DMS53 treated with DMSO at 0.1 percent for 48 hours (cell line): ENCODE results near the gene PLCB1.

Source experiments
- DNase-seq: peaks from one replicate; lab custom pipeline; 2025; ENCODE audit not compliant: unreplicated experiment; lab: John Stamatoyannopoulos, UW

PLCB1 gene

GRCh38 chr20:8749101-8749500, 617.0 kb downstream of the PLCB1 start:
- DNase-seq, result no peak

GRCh38 chr20:8749986-8750385, 617.9 kb downstream of the PLCB1 start:
- no peak for DNase-seq

GRCh38 chr20:8755340-8756118, 623.5 kb downstream of the PLCB1 start:
- peak; percentile 77 for DNase-seq

GRCh38 chr20:8756410-8756809, 624.3 kb downstream of the PLCB1 start:
- DNase-seq, result peak; percentile 96

GRCh38 chr20:8757146-8757545, 625.1 kb downstream of the PLCB1 start:
- peak; percentile 70 for DNase-seq

DNA sequence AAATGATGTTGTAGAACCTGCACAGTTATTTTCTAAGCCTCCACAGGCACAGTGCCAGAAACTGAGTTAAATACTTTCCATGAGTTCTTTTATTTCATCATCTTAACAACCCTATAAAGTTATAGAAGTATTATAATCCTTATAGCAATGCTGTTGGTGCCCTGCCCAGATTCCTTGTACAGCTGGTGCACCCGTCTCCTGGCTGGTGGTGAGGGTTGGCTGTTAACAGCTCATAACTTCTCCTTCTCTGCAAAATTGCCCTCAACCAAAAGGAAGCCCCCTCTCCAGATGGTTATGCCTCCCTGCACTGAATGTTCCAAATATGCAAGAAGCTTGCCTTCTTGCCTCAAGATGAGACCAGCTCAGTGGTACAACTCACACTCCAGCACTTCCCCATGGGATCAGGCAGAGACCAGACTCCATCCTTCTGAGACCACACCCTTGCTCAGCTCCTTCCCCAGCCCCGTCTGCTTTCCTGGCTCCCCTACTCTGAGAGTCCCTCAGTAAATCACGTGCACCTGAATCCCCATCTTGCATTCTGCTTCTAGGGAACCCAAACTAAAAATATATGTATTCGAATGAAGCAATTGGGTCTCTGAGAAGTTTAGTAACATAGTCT, 632.4 kb downstream of the PLCB1 start:
- no peak for DNase-seq

DNA sequence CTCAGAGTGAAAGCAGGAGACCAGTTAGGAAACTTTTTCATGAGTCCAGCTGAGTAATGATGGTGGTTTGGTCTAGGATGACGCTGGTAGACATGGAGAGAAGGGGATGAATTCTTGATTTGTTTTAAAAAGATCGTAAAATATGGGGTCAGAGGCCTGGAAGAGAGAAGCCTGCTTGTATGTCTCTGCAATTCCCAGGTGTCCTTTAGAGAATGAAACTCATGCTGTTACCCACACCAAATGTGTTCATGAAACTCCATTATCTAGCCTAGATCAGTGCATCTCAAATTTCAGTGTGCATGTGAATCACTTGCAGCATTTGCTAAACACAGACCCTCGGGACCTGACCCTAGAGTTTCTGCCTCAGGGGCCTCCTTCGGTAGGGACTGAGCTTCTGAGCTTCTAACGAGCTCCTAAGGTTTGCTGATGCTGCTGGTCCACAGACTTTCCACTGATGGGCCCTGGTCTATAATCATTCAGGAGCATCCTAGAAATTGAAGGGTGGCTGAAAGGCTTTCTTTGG, 634.9 kb downstream of the PLCB1 start:
- no peak for DNase-seq

DNA sequence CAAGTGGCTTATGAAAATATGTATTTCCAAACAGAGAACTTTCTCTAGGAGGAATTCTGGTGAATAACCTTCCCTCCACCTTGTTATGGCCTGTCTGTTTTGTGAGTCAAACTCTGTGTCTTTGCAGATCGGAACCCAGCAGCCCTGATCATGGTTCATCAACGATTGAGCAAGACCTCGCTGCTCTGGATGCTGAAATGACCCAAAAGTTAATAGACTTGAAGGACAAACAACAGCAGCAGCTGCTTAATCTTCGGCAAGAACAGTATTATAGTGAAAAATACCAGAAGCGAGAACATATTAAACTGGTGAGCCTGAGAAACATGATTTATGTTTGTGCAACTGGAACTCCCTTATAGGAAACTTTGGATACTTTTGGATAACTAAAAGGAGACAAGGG, 642.3 kb downstream of the PLCB1 start:
- DNase-seq, result no peak

- no peak for DNase-seq
Observed at GRCh38 chr20:8777911-8778310, 645.8 kb downstream of the PLCB1 start.

- no peak for DNase-seq
Observed at GRCh38 chr20:8778387-8778786, 646.3 kb downstream of the PLCB1 start.

DNA sequence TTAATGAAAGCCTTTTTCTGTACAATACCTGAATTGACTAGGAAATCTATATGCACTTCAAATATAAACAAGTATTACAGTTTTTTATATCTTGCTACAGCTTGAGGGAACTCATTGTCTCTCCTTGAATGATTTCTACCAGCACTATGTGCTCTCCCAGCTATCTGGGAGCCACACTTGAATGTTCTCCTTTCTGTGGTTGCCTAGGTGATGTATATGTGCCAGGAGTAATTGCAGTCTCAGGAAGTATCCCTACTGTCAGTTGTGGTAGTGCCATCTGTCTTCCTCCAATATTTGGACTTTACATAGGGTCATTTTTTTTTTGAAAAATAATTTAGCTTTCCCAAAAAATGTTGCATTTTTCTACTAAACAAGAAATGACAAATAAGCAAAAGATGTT, 648.8 kb downstream of the PLCB1 start:
- no peak for DNase-seq

GRCh38 chr20:8782804-8783203, 650.7 kb downstream of the PLCB1 start:
- DNase-seq, result no peak

- DNase-seq, result no peak
Observed at GRCh38 chr20:8783734-8784133, 651.7 kb downstream of the PLCB1 start.

DNA sequence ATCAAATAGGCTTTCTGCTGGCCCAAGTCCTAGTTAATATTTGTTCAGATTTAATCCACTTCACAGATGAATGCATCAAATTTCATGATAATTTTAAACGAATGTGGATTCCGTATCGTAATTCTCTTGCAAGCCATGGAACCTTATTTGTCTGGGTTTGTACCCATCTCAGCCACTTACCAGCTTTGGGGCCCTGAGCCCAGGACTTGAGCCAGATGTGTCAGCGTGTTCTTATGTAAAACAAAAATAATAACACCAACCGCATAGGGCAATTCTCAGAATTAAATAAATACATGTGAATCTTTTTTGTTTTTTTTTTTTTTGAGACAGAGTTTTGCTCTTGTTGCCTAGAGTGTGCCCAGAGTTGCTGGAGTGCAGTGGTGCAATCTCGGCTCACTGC, 654.3 kb downstream of the PLCB1 start:
- DNase-seq, result no peak

GRCh38 chr20:8787090-8787489, 655.0 kb downstream of the PLCB1 start:
- DNase-seq, result no peak

GRCh38 chr20:8788275-8788674, 656.2 kb downstream of the PLCB1 start:
- DNase-seq, result no peak

GRCh38 chr20:8788831-8789230, 656.8 kb downstream of the PLCB1 start:
- DNase-seq, result no peak

DNA sequence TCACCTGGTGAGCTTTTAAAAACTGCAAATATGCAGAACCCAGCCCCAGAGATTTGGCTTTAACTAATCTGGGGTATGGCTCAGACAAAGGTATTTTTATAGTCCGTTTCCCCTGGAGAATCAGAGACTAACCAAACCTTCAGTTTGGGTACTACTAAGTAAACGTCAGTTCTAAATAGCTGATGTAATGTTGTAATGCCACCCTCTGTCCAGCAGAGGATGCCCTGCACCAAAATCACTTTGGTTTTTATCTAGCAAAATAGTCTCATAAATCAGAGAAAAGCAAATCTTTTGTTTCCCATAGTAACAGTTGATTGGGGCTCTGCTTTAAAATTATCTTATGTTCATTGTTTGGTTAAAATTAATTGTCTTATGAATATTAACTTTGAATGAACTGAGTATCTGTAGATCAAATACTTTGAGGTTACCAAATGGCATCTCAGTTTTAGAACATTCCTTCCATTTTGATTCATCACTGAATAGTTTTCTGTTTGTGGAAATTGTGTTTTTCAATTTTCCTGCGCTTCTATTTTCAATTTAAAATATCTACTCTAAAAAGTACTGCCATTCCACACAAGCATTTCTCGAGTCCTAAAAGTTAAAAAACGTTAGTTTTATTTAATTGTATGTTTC, 658.5 kb downstream of the PLCB1 start:
- DNase-seq, result peak; percentile 29

- DNase-seq, result no peak
Observed at GRCh38 chr20:8795404-8795803, 663.3 kb downstream of the PLCB1 start.

DNA sequence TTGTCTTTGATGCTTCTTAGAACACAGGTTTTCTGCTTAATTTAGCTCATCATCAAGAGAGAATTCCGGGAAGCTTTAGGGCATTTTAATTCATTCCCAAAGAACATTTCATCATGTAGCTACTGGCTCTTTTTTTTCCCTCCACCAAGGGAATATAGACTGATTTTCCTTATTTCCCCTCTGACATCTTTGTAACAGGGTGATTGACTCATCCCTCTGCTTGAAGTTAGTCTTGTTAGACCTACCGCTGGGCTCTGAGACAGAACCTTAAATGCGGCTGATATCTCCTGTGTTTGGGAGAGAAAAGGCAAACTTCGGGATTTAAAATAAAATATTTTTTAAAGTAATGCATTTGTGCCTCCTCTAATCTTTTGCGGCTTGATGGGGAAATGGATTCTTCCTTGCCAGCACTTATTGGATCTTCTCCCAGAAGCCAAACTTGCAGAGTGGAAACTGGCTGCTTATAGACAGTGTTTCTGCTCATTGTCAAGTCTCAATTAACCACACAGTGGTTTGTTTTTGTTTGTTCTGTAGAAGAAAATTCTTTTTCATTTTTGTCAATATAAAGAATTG, 664.1 kb downstream of the PLCB1 start:
- no peak for DNase-seq

GRCh38 chr20:8798505-8798904, 666.4 kb downstream of the PLCB1 start:
- DNase-seq, result no peak

DNA sequence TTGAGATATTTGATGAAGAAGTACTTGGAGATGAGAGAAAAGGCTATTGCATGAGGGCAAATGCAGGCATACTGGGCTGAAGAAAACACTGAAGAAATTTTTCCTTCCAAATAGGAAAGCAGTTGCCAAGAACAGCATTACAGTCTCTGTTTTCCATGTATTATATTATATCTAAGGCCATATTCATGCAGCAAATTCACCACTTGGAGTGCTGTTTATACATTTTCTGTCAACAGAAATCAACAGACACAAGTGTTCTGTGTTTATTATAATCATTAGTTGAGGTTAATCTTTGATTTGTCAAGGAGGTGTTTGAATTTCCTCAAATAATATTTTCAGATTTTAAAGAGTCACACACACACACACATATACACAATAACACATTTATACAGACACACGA, 668.0 kb downstream of the PLCB1 start:
- no peak for DNase-seq
